Kidney glomerular epithelial cell (primary cell): ENCODE measurements around the gene MRPL48.

Experiments
- DNase-seq: peaks from one replicate; lab custom pipeline; 2025; lab: John Stamatoyannopoulos, UW

Gene MRPL48

DNA sequence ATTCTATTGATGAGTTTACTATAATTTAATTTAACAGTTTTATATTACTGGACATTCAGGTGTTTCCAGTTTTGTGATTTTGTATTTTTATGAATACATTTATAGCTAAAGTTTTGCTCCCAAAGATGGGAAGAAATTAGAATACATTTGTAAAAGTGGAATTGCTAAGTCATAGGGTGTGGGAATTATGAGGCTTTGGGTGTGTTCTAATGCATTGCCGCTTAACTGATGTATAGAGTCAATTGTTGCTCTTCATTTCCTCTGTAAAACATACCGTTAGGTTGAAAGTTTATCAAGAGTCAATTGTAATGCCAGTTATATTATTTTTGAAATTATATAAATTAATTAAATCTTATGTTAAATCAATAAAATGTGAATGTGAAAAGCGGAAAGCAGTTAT lies 105.4 kb downstream of the MRPL48 start:
- DNase-seq = no peak

DNA sequence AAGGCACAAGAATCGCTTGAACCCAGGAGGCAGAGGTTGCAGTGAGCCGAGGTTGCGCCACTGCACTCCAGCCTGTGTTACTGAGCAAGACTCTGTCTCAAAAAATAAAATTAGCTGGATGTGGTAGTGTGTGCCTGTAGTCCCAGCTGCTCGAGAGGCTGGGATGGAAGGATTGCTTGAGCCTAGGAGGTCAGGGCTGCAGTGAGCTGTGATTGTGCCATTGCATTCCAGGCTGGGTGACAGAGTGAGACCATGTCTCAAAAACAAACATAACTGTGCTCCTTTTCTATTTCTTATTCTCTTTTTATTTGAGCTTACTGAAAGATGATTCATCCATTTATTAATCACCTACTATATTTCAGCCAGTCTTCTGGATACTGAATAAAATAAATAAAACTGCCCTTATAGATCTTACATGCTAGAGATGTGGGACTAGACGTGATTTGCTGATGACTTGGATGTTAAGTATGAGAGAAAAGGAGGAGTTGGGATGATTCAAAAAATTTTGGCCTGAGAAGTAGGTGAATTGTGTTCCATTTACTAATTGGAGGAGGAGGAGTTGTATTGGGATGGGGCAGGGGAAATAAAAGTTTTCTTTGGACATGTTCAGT lies 107.2 kb downstream of the MRPL48 start:
- no peak for DNase-seq

DNA sequence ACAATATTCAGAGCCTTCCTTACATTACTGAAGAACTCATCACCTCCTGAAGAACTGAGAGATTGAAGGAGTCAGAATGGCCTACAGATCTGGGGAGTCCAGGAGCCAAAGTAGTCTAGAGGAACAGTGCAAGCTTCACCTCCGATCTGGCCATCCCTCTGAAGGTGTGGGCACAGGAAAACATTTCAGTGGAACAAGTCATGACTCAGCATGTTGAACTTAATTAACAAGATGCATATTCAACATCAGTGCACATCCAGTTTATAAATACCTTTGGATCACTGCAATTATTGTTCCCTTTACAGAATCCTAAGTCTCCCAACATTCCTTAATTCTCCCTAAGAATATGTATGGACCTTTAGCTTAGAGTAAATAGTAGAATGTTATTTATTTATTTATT lies 114.6 kb downstream of the MRPL48 start:
- DNase-seq = no peak

DNA sequence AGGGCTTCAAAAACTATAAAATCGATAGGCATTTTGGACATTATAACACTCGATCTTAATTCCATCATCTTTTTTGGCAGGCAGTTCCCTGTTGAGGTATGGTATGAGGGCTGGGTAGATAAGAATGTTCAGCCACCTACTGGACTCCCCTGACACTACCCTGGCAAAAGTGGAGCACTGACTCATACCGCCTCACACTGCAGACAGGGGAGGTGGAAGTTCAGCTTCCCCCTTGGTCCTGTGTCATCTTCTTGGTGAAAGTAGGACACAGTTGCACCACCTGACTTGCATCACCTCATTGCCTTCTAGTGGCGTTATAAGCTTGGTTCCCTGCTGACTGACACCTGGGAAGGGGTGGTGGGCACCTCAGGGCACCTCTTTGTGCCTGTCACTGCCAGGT lies 119.5 kb downstream of the MRPL48 start:
- DNase-seq = peak; percentile 49

DNA sequence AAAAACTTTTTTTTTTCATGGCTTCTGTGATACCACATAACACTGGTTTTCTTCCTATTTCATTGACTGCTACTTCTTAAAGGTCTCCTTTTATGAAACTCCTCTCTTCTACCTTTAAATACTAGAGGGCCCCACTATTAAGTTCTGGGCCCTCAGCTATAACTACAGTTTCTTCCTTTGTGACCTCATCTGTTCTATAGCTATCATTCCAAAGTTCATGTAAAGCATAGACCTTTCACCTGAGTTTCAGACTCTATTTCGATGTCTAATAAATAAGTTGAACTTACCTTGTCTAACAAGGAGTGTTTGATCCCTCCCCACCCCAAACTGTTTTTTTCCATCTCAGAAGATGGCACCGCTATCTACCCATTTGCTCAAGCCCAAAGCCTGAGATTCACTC lies 124.4 kb downstream of the MRPL48 start:
- DNase-seq = no peak

DNA sequence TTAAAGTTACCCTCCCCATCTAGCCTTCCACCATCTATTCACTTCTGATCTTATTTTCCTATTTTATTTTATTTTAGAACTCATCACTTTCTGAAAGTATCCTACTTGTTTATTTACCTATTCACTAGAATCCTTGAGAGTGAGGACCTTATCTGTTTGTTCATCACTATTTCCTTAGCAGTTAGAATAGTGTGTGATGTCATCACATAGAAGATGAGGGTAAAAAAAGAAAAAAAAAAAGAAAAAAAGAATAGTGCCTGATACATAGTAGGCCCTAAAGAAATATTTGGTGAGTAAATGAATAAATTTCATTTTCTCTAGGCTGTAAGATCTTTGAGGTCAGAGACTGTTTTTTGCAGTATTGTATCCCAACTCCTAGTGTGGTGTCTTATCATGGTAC lies 125.8 kb downstream of the MRPL48 start:
- no peak for DNase-seq

DNA sequence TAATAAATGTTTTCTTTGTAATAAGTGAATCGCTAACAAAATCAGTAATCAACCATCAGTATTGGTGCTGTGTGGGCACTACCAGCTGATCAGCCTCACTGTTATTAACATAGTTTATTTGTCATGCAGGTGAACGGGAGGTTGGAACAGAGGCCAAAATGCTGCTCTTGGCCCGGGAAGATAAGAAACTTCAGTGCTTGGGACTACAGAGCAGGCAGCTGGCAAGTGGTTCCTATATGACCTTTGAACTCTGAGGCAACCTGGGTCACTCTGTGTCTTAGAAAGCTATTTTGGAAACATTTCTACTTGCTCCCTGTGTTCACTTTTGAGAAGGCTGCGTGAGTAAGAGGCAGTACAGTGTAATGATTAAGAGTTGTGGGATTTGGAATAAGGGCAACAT lies 126.6 kb downstream of the MRPL48 start:
- no peak for DNase-seq
